Midbrain (tissue), 1 donor: ENCODE results near the gene SELENOP.
"Not testable (repeated sequence)": the region's sequence is repeated elsewhere in the genome, so short reads cannot be mapped to it uniquely, and the experiment has no call there.

Source experiments
- DNase-seq: peaks from one replicate; lab custom pipeline; 2025; lab: John Stamatoyannopoulos, UW

Gene SELENOP

GRCh38 chr5:42811591-42812446 is at the start of gene SELENOP:
Gene SELENOP (minus strand): TSS chr5:42811892. CDS start chr5:42808353, 3,539 bp downstream.
- DNase-seq: peak; percentile 89

- DNase-seq: peak; percentile 73
Observed at GRCh38 chr5:42858687-42859086, 47.0 kb upstream of the SELENOP start.

GRCh38 chr5:42858031-42858643 is 46.4 kb upstream of the SELENOP start:
- peak; percentile 77 for DNase-seq

- no peak for DNase-seq
Observed at GRCh38 chr5:42855811-42856210, 44.1 kb upstream of the SELENOP start.

- no peak for DNase-seq
Observed at GRCh38 chr5:42855386-42855785, 43.7 kb upstream of the SELENOP start.

- DNase-seq: no peak
Observed at GRCh38 chr5:42854795-42855194, 43.1 kb upstream of the SELENOP start.

GRCh38 chr5:42852826-42853225 is 41.1 kb upstream of the SELENOP start:
- DNase-seq: no peak

GRCh38 chr5:42851481-42851880 is 39.8 kb upstream of the SELENOP start:
- no peak for DNase-seq

- DNase-seq: no peak
Observed at GRCh38 chr5:42848545-42848944, 36.9 kb upstream of the SELENOP start.

GRCh38 chr5:42844408-42844807 is 32.7 kb upstream of the SELENOP start:
- DNase-seq: not testable (repeated sequence)

- DNase-seq: no peak
Observed at GRCh38 chr5:42843675-42844292, 32.1 kb upstream of the SELENOP start.

GRCh38 chr5:42842921-42843641 is 31.4 kb upstream of the SELENOP start:
- DNase-seq: no peak

GRCh38 chr5:42840842-42841567 is 29.3 kb upstream of the SELENOP start:
- DNase-seq: no peak

GRCh38 chr5:42840269-42840668 is 28.6 kb upstream of the SELENOP start:
- DNase-seq: no peak

GRCh38 chr5:42839196-42839595 is 27.5 kb upstream of the SELENOP start:
- DNase-seq: no peak

GRCh38 chr5:42837601-42838000 is 25.9 kb upstream of the SELENOP start:
- no peak for DNase-seq

GRCh38 chr5:42836070-42836769 is 24.5 kb upstream of the SELENOP start:
- no peak for DNase-seq

- DNase-seq: no peak
Observed at GRCh38 chr5:42832060-42832459, 20.4 kb upstream of the SELENOP start.

- DNase-seq: no peak
Observed at GRCh38 chr5:42830924-42831323, 19.2 kb upstream of the SELENOP start.

- no peak for DNase-seq
Observed at GRCh38 chr5:42828671-42829070, 17.0 kb upstream of the SELENOP start.
